Measurements from ENCODE around the gene GNG7.
"Not testable (repeated sequence)": the region's sequence is repeated elsewhere in the genome, so short reads cannot be mapped to it uniquely, and the experiment has no call there.

GNG7 gene

DNA sequence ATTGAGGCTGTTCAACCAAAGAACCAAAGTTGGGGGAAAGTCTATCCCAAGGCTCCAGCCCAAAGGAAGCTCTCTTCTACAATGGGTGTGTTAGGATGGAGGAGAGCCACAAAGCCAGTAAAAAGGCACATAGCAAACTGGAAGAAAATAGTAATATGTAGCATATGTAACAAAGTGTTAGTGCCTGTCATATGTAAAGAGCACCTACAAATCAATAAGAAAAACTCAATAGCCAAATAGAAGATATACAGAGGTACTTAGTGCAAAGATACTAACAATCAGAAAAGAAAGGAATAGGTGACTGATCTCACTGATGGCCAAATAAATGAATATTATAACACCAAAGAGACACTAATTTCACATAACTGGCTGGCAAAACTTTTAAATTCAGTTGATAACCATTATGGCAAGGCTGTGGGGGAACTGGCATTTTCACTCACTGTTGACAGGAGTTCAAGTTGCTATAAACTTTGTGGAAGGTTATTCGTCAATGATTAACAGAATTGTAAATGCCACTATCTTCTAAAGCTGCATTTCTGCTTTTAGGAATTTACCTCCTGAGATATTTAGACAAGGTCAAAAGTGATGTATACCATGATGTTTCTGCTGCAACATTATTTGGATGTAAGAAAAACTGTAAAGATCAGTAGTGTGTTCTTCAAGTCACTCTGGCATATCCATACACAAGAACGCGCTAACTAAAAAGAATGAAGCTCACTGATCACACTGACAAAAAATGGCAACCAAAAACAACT lies 110.8 kb downstream of the GNG7 start:
- no peak for DNase-seq

GRCh38 chr19:2590630-2591399 lies 111.7 kb downstream of the GNG7 start:
- DNase-seq: no peak

- no peak for DNase-seq
Measured at GRCh38 chr19:2589441-2589840, 113.1 kb downstream of the GNG7 start.

GRCh38 chr19:2588081-2588777 lies 114.3 kb downstream of the GNG7 start:
- DNase-seq: no peak

DNA sequence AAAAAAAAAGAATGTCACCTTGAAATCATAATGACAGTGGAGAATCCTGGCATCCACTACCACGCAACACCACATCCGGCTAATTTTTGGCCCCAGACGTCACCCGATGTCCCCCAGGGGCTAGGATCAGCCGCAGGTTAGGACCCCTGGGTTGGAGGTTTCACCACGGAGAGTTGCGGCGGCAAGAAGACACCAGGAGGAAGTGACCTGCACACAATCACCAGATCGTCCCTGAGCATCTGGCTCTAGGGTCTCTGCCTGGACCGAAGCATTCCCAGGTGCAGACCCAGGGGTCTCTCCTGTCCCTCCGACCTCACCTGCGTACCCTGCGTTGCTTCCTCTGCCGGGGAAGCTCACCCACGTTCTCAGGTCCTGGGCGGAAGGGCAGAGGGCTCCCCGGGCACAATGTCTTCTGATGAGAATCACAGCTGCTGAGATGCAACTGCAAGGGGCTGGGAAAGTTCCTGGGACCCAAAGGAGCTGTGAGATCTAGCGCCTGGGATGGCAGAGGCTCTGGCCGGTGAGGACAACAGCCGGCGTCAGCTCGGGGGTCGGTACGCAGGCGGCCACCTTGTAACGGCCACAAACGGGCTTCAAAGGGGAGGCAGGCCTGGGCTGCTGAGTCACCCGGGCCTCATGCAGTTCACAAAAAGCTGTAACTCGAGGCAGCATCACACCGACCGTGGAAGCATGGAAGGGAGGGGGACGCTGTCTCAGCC lies 115.3 kb downstream of the GNG7 start:
- DNase-seq: no peak

GRCh38 chr19:2586196-2586595 lies 116.3 kb downstream of the GNG7 start:
- no peak for DNase-seq

DNA sequence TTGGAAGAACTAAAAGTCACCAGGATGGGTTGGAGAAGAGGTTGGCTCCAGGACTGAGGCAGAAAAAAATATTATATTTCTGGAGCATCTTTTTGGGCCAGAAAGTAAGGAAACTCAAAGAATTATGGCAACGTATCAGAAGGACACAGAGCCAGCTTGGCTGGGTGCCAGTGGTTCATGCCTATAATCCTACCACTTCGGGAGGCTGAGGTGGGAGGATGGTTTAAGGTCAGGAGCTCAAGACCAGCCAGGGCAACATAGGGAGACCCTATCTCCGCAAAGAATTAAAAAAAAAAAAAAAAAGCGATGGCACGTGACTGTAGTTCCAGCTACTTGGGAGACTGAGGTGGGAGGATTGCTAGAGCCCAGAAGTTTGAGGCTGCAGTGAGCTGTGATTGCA lies 118.5 kb downstream of the GNG7 start:
- no peak for DNase-seq

- no peak for DNase-seq
Measured at GRCh38 chr19:2582984-2583956, 119.2 kb downstream of the GNG7 start.

- not testable (repeated sequence) for DNase-seq
Measured at GRCh38 chr19:2580396-2580795, 122.1 kb downstream of the GNG7 start.

- no peak for DNase-seq
Measured at GRCh38 chr19:2579678-2580280, 122.7 kb downstream of the GNG7 start.

- DNase-seq: peak; percentile 50 to 54
Measured at GRCh38 chr19:2578901-2579677, 123.4 kb downstream of the GNG7 start.

DNA sequence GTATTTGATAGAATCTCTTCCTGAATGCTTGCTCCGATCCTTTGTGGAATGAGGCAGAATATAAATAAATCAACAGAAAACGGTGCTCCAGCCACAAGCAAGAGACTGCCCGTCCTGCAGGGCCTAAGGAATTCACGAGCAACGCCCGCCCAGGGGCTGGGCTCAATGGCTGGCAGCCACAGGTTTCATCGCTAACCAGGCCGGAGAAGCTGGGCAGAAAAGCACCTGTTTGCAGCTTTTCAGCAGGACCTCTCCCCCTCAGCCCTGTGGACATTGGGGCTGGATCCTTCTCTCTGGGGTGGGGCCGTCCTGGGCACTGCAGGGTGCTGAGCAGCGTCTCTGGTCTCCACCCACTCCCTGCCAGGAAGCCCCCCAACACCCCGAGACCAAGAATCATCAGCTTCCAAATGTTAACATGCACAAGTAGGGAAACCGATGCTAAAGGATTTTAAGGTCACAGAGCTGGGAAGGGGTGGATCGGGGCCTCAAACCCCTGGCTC lies 124.1 kb downstream of the GNG7 start:
- DNase-seq: no peak

DNA sequence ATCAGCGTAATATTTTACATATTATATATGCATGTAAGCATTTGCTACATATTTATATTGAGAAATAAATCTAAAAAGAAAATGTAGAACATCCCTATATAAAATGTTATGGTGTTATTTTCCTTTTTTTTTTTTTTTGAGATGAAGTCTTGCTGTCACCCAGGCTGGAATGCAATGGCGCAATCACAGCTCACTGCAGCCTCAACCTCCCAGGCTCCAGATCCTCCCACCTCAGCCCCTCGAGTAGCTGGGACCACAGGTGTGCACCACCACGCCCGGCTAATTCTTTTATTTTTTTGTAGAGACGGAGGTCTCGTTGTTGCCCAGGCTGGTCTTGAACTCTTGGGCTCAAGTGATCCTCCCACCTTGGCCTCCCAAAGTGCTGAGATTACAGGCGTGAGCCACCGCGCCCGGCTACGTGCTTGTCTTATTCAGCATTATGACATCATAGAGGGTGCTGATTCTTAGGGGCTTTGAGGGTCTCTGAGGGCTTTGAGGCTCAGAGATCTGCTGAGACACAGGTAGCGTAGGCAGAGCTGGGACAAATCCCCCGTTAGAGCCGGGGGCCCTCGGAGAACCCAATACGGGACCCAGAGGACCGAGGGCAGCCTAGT lies 124.7 kb downstream of the GNG7 start:
- DNase-seq: no peak

DNA sequence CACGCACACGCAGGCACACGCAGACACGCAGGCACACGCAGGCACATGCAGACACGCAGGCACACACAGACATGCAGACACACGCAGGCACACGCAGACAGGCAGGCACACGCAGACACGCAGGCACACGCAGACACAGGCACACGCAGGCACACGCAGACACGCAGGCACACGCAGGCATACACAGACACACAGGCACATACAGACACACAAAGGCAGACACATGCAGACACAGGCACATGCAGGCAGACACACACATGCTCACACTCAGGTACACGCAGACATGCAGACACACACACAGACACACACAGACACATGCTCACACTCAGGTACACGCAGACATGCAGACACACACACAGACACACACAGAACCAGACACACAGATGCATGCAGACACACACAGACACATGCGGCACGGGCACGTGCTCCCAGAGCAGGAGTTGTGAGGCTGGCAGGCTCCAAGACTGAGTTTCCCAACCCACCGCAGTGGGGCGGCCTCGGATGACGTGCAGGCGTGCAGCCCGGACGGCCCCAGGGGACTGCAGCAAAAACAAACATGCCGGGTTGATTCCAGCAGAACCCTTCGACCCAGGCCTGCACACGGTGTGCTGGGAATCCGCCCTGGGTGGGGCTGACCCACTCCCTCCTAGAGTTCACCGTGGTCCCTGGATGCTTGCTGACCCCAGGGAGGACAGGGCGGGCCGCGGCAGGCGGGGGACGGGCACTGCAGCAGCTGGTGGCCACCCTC lies 126.6 kb downstream of the GNG7 start:
- DNase-seq: no peak

GRCh38 chr19:2574971-2575630 lies 127.4 kb downstream of the GNG7 start:
- no peak for DNase-seq

GRCh38 chr19:2574478-2574931 lies 128.0 kb downstream of the GNG7 start:
- no peak for DNase-seq

DNA sequence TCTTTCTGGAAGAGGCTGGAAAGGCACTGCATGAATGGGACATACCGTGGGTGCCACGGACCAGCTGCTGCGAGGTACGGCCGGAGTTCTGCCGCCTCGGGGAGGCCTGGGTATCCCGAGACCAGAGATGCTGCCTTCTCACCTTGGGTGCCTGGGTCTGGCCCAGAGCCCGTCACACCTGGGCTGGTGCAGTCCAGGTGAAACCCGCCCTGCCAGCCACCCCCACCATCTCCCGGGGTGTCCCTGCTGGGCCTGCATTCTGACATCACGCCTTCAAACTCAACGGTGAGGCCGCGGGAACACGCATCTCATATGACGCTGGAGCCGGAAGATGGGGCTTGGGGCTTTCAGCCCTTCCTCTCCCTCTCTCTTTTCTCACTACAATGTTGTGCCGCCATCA lies 128.6 kb downstream of the GNG7 start:
- DNase-seq: no peak

DNA sequence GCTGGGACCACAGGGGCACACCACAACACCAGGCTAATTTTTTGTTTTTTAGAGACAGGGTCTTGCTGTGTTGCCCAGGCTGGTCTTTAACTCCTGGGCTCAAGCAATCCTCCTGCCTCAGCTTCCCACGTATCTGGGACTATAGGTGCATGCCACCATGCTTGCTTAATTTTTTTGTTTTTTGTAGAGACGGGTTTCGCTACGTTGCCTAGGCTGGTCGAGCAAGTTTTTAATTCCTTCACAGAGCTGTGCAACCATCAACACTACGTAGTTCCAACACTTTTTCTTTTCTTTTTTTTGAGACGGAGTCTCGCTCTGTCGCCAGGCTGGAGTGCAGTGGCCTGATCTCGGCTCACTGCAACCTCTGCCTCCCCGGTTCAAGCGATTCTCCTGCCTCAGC lies 130.3 kb downstream of the GNG7 start:
- not testable (repeated sequence) for DNase-seq
